OCI-LY7 (cell line): Measurements from ENCODE around the gene ELP4. TPM values are rescaled to one million over a fixed set of nuclear protein-coding genes. Genes with fewer than 3 reads are reported as not detected.
"Not testable (repeated sequence)": the region's sequence is repeated elsewhere in the genome, so short reads cannot be mapped to it uniquely, and the experiment has no call there.

ENCODE experiments used
- BruUV-seq: library from RNA; stranded (reverse); fragments of 400-500 nt; replicated peaks from 2 replicates; lab custom pipeline; 2021; lab: Mats Ljungman, UMichigan
- CTCF ChIA-PET: fragments of 300-600 bp; sonication (Branson Sonifier 250); formaldehyde crosslinking; loops from one replicate; lab custom pipeline; 2022; ENCODE audit warnings: antibody characterized with exemption; ENCODE audit not compliant: unreplicated experiment; lab: Charles Lee
- POLR2A ChIA-PET: fragments of 300-600 bp; sonication (Branson Sonifier 250); formaldehyde crosslinking; loops from one replicate; lab custom pipeline; 2022; ENCODE audit warnings: antibody characterized with exemption; lab: Charles Lee
- DNase-seq: peaks from one replicate; pipeline ENCODE4 v3.0.0-alpha.2; 2015; ENCODE audit warnings: low spot score
- H2AFZ ChIP-seq: fragments of 200-600 bp; sonication (generic), shearing (Covaris generic); 2 replicates; pipeline ENCODE4 v1.6.1; 2014; ENCODE audit warnings: mild to moderate bottlenecking, antibody characterized with exemption, low read length, moderate library complexity
- H3K27ac ChIP-seq: fragments of 200-600 bp; sonication (generic); 2 replicates; pipeline ENCODE4 v1.5.1; 2014; ENCODE audit warnings: mixed run types, low read depth, mild to moderate bottlenecking, moderate library complexity, low read length, inconsistent platforms; ENCODE audit not compliant: poor library complexity, severe bottlenecking
- H3K36me3 ChIP-seq: fragments of 200-600 bp; sonication (generic); 2 replicates; pipeline ENCODE4 v1.6.1; 2014; ENCODE audit warnings: mild to moderate bottlenecking, antibody characterized with exemption, low read length, moderate library complexity, mixed read lengths; ENCODE audit not compliant: insufficient read depth
- H3K4me1 ChIP-seq: fragments of 200-600 bp; sonication (generic); 2 replicates; pipeline ENCODE4 v1.5.1; 2014; ENCODE audit warnings: mild to moderate bottlenecking, low read length; ENCODE audit not compliant: insufficient read depth, poor library complexity, severe bottlenecking
- H3K4me2 ChIP-seq: fragments of 200-600 bp; sonication (generic); 2 replicates; pipeline ENCODE4 v1.6.1; 2014; ENCODE audit warnings: mild to moderate bottlenecking, low read length
- H3K4me3 ChIP-seq: fragments of 200-600 bp; sonication (generic); 2 replicates; pipeline ENCODE4 v1.5.1; 2014; ENCODE audit warnings: mild to moderate bottlenecking, low read depth, low read length; ENCODE audit not compliant: poor library complexity, severe bottlenecking
- H3K79me2 ChIP-seq: fragments of 200-600 bp; sonication (generic); 2 replicates; pipeline ENCODE4 v1.6.1; 2016; ENCODE audit warnings: low read depth, mild to moderate bottlenecking, low read length, moderate library complexity, mixed read lengths; ENCODE audit not compliant: insufficient read depth
- H3K9me2 ChIP-seq: fragments of 200-600 bp; sonication (generic); 2 replicates; pipeline ENCODE4 v1.6.1; 2016; ENCODE audit warnings: mild to moderate bottlenecking, low read length, mixed read lengths; ENCODE audit not compliant: insufficient read depth
- H3K9me3 ChIP-seq: fragments of 200-600 bp; sonication (generic); 2 replicates; pipeline ENCODE4 v1.6.1; 2014; ENCODE audit warnings: mild to moderate bottlenecking, mixed run types, low read length, mixed read lengths
- H4K20me1 ChIP-seq: fragments of 200-600 bp; sonication (generic); 2 replicates; pipeline ENCODE4 v1.6.1; 2014; ENCODE audit warnings: mild to moderate bottlenecking, antibody characterized with exemption, low read length, moderate library complexity, mixed read lengths; ENCODE audit not compliant: insufficient read depth
- EZH2phosphoT487 ChIP-seq: fragments of 200-600 bp; sonication (generic); IDR thresholded peaks from 2 replicates; pipeline ENCODE4 v1.6.1; 2018; ENCODE audit warnings: low read depth, borderline replicate concordance, mild to moderate bottlenecking, mixed run types, antibody characterized with exemption, low read length, moderate library complexity, mixed read lengths
- intact Hi-C: fragments of 100-400 bp; cut with micrococcal nuclease; formaldehyde crosslinking; loops from one replicate; pipeline ENCODE4 v1.10.0; 2022; ENCODE audit not compliant: unreplicated experiment
- total RNA-seq, 2 experiments: library from RNA; depleted of rRNA in 1 of 2; stranded (reverse); fragments of >200 nt in 1 of 2; shearing (Covaris generic) in 1 of 2; gene quantifications; 2 replicates each; pipeline ENCODE4 v1.2.3, GENCODE V29; 2014 to 2022
- TF ChIP-seq, protein P1 (sequence below): fragments of 200-600 bp; sonication (generic); conservative IDR thresholded peaks from 2 replicates; pipeline ENCODE4 v1.5.1; 2014; ENCODE audit warnings: mild to moderate bottlenecking, antibody characterized with exemption, low read length, moderate library complexity, mixed read lengths

ELP4 gene
- total RNA-seq, 2 experiments from 2014 or later: 27.6 to 32.7 TPM

DNA sequence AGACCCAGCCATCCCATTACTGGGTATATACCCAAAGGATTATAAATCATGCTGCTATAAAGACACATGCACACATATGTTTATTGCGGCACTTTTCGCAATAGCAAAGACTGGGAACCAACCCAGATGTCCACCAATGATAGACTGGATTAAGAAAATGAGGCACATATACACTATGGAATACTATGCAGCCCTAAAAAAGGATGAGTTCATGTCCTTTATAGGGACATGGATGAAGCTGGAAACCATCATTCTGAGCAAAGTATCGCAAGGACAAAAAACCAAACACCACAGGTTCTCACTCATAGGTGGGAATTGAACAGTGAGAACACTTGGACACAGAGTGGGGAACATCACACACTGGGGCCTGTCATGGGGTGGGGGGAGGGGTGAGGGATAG lies 69.8 kb downstream of the ELP4 start:
- H3K4me1 ChIP-seq, H3K79me2 ChIP-seq, H3K9me3 ChIP-seq, POLR2A ChIA-PET, H3K9me2 ChIP-seq, H3K27ac ChIP-seq, CTCF ChIA-PET, BruUV-seq, H2AFZ ChIP-seq, H4K20me1 ChIP-seq, DNase-seq, H3K4me3 ChIP-seq, intact Hi-C loops, H3K4me2 ChIP-seq, H3K36me3 ChIP-seq: not testable (repeated sequence)

- H3K79me2 ChIP-seq: no peaks in the 10 kb centered on the region
- H3K9me3 ChIP-seq: no peaks in the 10 kb centered on the region
- CTCF ChIA-PET: no interaction called here
- H4K20me1 ChIP-seq: no peaks in the 10 kb centered on the region
- TF ChIP-seq EZH2phosphoT487: no peak
- TF ChIP-seq, protein P1, sequence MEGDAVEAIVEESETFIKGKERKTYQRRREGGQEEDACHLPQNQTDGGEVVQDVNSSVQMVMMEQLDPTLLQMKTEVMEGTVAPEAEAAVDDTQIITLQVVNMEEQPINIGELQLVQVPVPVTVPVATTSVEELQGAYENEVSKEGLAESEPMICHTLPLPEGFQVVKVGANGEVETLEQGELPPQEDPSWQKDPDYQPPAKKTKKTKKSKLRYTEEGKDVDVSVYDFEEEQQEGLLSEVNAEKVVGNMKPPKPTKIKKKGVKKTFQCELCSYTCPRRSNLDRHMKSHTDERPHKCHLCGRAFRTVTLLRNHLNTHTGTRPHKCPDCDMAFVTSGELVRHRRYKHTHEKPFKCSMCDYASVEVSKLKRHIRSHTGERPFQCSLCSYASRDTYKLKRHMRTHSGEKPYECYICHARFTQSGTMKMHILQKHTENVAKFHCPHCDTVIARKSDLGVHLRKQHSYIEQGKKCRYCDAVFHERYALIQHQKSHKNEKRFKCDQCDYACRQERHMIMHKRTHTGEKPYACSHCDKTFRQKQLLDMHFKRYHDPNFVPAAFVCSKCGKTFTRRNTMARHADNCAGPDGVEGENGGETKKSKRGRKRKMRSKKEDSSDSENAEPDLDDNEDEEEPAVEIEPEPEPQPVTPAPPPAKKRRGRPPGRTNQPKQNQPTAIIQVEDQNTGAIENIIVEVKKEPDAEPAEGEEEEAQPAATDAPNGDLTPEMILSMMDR: no peak
- no peak overlapping the region for H3K4me2 ChIP-seq
- POLR2A ChIA-PET: interaction anchor here (0.7 to 1.9 kb wide), 3 partner anchors 8 to 17 kb away, joined by 3 to 5 read pairs (median 3); no protein-coding TSS in a partner anchor
- intact Hi-C loops: no loop called here
- no peaks in the 10 kb centered on the region for H3K4me1 ChIP-seq
- no peak overlapping the region for H3K27ac ChIP-seq
- H3K4me3 ChIP-seq: no peak overlapping the region
- DNase-seq: no peak
- H2AFZ ChIP-seq: no peak overlapping the region
- no TSS peak for BruUV-seq
- no peaks in the 10 kb centered on the region for H3K9me2 ChIP-seq
- no peaks in the 10 kb centered on the region for H3K36me3 ChIP-seq
Measured at GRCh38 chr11:31582697-31583096, 73.1 kb downstream of the ELP4 start.

- Histone ChIP-seq H3K4me3 (no peak overlapping the region), H3K79me2 (no peaks in the 10 kb centered on the region), H3K9me2 (no peaks in the 10 kb centered on the region), H2AFZ (no peak overlapping the region), H3K4me1 (no peaks in the 10 kb centered on the region), H3K36me3 (no peaks in the 10 kb centered on the region), H4K20me1 (no peaks in the 10 kb centered on the region), H3K27ac (no peak overlapping the region), H3K9me3 (no peaks in the 10 kb centered on the region), H3K4me2 (no peak overlapping the region)
- intact Hi-C loops: no loop called here
- no peak for TF ChIP-seq EZH2phosphoT487
- TF ChIP-seq, protein P1: no peak
- ChIA-PET POLR2A (interaction anchor here (0.6 to 0.7 kb wide), 5 partner anchors 13 to 422 kb away, joined by 3 to 6 read pairs (median 3); no protein-coding TSS in a partner anchor), CTCF (no interaction called here)
- no peak for DNase-seq
- no TSS peak for BruUV-seq
Measured at GRCh38 chr11:31598454-31598853, 88.9 kb downstream of the ELP4 start.
